Ishikawa (cell line): ENCODE data around the gene ANAPC2.

ENCODE experiments used
- EP300 ChIP-seq: IDR thresholded peaks from 2 replicates; pipeline ENCODE4 v1.6.1; 2012; ENCODE audit warnings: borderline replicate concordance
- RAD21 ChIP-seq: IDR thresholded peaks from 2 replicates; pipeline ENCODE4 v1.6.1; 2012; ENCODE audit warnings: low read depth

- TF ChIP-seq RAD21 (no peak), EP300 (no peak)
Observed at GRCh38 chr9:137136881-137137607, 51.3 kb downstream of the ANAPC2 start.
